ENCODE data around the gene PCDH19. TPM values are rescaled to one million over a fixed set of nuclear protein-coding genes. Genes with fewer than 3 reads are reported as not detected.

PCDH19 gene
- total RNA-seq, 1 donor from 2014 or later = 2.9 TPM

DNA sequence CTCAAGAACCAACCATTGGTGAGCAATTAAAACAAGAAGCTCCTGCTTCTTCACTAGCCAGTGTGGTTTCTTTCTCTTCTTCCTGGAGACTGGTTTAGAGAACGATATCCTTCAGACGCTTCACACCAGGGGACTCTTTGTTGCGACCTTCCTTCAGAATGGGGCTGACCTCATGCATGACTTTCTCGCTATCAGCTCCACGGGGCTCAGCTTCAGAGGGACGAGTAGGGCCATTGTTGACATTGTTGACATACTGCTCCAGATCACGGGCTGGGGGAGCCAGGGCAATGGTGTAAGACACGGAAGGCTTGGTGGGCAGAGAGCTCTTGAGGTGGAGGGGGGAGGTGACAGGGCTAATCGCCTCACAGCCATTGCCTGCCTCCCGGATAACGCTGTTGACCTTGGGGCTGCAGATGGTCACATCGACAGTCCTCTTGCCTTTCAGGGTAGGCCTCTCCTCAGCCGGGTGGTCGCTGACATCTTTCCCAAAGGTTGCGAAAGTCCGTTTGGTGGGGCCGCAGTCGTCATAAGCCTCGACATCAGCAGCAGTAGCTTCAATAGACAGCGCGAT, 113.8 kb downstream of the PCDH19 start:
- DNase-seq = no peak

DNA sequence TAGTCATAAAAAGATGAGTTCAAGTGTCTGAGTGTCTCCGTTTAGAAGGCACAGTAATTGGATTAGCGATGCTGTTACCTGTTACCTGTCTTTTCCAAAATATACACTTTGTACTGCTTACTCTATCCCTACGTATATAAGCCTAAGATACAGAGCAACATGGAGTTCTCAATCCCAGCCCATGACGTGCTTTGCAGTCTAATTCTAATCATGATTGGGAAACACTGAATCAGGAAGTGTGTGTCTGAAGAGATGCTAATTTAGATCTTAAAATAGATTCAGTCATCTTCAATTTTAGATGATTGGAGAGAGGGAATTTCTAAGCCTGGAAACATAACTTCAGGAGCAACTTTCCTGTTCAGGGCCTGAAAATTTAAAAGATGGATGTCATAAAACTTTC, 115.1 kb downstream of the PCDH19 start:
- DNase-seq = no peak

DNA sequence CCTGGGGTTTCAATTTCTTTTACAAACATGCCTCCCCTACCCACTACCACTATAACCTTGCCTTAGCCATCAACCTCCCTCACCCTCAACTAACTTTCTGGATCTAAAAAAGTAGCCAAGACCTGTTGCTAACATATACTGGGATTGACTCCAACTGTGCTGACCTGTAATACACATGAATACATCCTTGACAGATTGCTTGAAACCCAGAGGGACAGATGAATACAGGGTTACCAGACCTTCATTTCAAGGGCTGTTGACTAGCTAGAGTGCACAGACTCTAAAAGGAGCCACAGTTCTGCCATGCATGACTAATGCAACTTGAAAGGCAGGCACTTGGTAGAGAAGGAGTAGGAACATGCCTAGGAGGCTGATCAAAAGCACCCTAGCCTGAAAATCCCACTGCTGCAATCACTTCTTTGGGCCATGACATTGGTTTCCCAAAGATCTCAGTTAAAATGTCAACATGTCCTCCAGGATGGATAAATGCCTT, 121.0 kb downstream of the PCDH19 start:
- no peak for DNase-seq

DNA sequence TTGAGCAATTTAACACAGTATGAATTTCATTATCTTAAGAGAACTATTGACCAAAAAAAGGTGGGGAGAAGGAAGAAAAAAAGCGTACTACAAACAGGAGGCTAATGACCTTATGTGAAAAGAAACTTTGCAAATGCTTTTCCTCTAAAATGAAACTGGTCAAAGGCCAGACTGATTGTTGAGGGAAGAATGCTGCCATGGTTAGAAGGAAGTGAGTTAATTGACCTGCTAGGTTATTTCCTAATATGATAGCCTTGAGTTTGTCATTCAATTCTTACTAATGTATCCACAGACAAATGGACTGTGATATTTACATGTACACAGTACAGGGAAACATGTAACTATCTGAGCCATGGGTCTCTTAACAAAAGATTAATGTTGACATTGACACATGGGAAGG, 132.8 kb downstream of the PCDH19 start:
- no peak for DNase-seq

DNA sequence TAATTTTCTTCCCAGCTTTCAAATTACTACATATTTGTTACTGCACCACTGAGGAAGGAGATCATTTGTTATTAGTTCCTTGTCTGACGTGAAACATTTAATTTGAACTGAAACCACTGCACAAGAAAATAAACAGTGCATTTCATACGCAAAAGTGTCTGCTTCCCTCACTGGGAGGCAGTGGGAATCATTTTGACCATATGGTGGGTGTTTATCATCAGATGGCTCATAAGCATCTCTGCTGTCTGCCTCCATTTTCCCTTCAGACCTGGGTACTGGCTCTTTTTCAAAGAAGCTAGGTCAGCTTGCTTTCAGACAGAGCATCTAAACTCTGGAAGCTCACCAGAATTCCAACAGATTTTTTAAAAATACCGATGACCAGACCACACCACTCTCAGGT, 135.2 kb downstream of the PCDH19 start:
- no peak for DNase-seq

DNA sequence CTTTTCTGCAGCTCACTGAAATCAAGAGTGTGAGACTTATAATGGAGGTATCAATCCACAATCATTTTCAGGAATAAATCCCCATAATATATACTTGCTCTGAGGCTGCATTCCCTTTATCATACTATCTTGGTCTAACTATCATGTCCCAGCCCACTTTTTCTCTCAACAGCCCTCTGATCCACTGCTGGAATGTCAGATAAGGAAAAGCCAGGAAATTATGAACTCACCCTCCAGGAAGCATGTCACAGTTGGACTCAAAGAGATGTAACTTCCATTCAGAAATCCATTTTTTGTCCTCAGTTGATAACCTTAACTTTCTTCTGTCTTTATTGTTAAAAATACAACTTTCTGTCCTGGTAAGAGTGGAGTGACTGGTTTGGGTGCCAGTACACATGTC, 144.9 kb downstream of the PCDH19 start:
- no peak for DNase-seq

DNA sequence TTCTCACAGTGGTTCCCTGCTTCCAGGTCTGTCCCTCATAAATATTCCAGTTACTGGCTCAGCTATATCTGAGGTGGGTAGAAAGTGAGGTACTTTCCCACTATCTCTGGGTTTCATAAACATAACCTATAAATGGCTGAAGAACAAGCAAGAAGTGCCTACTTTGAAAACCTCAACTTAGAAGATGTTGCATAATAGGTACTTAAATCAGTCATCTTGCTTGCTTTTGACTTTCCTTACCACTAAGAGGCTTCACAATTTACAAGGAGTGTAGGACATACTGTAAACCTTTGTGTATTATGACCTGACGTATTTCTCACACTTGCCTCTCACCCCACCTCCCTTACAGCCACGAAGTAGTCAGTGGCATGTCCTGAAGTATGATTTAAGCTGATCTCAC, 145.9 kb downstream of the PCDH19 start:
- no peak for DNase-seq

DNA sequence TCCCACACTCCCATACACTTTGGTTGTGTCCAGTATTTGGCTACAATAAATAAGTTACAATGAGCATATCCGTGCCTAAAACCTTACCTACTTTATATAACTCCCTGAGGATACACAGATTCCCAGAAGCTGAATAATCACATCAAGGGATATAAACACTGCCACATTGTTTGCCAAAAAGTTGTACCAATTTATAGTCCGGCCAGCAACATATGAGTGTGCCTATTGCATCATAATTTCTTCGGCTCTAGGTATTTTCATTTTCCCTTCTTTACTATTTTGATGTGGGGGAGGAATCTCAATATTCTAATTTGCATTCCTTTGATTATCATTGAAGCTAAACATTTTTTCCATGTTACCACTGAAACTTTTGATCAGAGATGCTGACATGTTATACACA, 146.4 kb downstream of the PCDH19 start:
- DNase-seq = no peak

DNA sequence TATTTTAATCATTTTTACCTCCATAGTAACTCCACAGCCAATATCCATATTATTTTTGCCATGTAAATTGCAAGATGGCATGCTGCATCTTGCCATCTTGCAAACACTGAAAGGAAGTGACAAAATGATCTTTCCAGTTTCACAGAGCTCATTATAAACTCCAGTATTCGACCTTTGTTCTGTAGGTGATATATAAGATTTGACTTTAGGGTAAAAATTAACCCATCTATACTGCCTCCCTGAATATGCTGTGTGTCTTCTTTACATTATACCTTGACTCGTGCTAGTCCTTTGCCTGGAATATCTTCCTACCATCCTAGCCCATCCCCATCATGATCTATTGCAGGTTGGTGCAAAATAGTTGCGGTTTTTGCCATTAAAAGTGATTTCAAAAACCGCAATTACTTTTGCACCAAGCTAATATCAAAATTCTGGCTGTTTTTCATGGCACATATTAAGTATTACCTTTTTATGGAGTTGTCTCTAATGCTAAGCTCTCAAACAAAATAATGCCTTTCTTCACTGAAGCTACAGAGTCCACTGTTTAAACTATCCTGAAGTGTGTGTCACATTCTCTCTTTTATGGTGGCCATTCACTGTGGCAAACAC, 161.1 kb downstream of the PCDH19 start:
- no peak for DNase-seq

DNA sequence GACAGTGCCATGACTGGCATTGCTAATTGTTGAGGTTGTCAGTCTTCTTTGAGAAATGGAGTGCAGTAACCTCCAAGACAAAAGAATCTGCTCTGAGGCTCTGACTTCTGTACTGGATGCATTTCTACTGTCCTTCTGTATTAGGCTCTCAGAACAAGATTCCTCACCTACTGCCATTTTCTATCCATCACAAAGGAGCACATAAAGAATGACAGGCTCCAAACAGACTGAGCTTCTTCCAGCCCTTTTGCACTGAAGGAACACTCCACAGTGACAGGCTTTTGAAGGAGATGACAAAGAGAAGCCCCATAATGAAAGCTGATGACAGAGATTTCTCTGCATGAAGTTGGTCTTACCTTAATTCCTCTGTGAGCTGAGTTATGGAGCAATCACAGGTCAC, 162.2 kb downstream of the PCDH19 start:
- no peak for DNase-seq

DNA sequence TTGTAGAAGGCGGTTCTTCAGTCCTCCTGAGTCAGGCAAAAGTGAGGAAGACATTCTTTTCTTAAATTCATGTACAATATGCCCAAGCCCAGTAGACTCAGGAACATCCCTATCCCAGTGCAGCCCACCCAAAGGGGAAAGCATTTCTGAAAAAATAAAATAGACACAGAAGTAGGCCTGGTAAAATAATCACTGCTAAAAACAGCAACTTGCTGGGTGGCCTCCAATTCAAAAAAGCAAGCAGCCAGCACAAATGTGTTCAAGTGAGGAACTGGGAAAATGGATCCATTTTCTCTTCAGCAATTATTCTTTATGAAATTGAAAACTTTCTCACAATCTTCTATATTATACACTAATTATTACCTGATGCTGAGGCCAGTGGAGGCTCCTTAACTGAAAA, 165.4 kb downstream of the PCDH19 start:
- no peak for DNase-seq

Other genes starting within 250 kb of the PCDH19 start
- gene TNMD, start 174.7 kb upstream of the PCDH19 start, total RNA-seq = 3.4 TPM
- 28.4 TPM for gene TSPAN6, start 226.5 kb upstream of the PCDH19 start, total RNA-seq
- 30.4 TPM for gene SRPX2, start 233.9 kb upstream of the PCDH19 start, total RNA-seq